ENCODE results near the gene LYZ.

LYZ gene

DNA sequence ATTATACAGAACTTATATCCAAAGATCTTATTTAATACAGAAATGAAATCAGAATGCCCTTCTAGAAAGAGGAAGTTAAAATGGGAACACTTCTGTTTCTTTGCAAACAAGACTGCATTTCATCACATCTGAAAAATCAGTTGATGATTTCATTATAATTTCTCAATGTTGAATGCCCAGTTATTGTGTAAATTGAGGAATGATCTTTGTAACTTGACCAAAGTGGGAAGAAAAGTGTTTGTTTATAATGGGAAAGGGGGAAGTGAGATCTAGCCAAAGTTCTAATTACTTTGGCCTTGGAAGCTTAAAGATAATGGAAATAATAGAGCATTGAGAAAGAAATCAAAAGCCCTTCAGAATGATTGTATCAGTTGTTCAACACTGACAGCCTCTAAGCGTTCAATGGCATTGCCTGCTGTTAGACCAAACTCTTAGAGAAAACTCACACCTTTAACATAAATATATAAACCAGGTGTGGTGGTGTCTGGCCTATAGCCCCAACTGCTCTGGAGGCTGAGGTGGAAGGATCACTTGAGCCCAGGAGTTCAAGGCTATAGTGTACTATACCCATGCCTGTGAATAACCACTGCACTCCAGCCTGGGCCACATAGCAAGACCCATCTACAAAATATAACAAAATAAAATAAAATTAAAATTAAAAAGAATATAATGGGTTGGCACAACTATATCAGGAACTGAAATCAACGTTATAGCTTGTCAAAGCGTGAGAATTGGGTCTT lies 9.9 kb upstream of the LYZ start:
- in situ Hi-C loops (cut with MboI; ENCODE audit: low sequenced_read_pairs), result no loop called here

DNA sequence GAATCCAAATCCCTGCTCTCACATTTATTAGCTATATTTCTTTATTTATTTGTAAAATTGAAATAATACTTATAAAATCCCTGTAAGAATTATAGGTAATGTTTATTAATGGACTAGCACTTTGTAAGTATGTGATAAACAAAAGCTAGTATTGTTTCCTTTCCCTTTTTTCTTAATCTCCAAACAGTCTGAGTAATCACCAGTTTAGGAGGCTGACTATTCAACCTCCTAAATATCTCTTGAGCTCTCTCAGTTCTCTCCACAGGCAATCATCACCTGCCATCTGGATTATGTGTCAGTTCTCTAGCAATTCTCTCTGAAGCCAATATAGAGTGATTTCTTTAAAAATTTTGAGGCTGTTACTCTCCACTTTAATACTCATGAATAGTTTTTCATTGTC lies 9.2 kb upstream of the LYZ start:
- in situ Hi-C loops (cut with MboI; ENCODE audit: low sequenced_read_pairs), result no loop called here

DNA sequence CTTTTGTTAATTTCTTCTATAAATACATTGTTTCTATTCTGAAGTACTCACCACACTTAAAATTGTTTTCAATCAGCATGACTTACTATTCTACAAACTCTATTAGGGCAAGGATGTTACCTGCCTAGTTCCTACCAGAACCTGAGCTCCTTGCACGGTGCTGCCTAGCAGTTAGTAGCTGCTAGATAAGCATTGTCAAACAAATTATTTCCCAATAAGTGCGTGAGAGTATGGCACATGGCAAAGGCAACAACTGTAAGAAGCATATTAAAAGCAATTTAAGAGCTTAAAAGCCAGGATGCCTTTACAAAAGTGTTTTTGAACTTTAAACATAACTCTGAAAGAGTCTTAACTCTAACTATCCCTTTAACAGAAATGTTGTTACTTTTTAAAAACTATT lies 8.2 kb upstream of the LYZ start:
- in situ Hi-C loops (cut with MboI; ENCODE audit: low sequenced_read_pairs), result no loop called here

DNA sequence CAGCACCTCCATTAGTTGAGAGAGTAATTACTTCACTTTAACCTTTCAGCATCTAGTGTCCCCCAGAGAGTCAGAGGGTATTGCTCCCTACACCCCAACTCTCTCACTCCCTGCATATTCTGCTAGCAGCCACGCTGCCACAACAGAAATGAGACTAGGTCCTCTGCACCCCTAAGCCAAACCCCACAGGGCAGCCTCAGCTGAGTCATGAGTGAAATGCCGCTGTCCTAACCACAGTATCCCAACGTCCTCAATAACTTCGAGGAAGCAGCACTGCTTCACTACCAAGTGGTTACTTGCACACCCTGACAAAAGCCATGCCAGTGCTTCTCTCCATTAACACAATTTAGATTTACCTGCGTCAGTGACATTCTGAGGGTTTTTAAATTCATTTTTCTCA lies 6.9 kb upstream of the LYZ start:
- in situ Hi-C loops (cut with MboI; ENCODE audit: low sequenced_read_pairs), result no loop called here

DNA sequence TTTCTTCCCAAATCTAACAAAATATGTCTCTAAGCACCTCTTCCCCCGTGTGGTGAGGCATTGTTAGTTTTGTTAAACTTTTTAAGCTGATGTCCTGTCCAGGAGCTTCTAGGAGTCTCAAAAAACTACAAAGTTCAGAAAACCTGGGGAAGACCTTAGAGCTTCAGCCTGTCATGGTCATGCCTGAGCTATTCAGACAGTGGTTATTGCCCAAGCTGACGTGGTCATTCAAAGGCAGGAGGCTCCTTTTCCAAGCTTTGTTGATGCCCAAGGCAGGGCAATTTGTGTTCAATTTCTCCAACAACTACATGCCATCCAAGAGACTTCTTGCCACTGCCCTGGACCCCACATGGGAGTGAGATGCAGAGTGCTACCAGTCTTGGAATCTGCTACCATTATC lies 5.8 kb upstream of the LYZ start:
- in situ Hi-C loops (cut with MboI; ENCODE audit: low sequenced_read_pairs), result no loop called here

DNA sequence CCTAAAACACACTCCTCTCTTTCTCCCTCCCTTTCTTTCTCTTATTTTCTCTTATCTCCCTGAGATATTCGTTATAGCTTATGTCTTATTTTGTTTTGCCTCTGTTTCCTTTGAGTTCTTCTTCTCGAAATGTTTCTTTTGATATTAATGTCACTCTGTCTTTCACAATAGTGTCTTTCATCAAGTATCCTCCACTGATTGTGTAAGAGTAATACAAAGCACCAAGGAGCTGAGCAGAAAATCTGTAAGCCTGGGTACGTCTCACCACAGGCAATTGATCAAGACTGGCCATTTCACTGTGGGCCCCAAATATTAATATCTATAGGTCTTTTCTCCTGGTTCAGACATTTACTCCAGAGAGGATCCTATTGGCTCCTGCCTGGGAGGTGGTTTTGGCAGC lies 4.8 kb upstream of the LYZ start:
- in situ Hi-C loops (cut with MboI; ENCODE audit: low sequenced_read_pairs), result no loop called here

DNA sequence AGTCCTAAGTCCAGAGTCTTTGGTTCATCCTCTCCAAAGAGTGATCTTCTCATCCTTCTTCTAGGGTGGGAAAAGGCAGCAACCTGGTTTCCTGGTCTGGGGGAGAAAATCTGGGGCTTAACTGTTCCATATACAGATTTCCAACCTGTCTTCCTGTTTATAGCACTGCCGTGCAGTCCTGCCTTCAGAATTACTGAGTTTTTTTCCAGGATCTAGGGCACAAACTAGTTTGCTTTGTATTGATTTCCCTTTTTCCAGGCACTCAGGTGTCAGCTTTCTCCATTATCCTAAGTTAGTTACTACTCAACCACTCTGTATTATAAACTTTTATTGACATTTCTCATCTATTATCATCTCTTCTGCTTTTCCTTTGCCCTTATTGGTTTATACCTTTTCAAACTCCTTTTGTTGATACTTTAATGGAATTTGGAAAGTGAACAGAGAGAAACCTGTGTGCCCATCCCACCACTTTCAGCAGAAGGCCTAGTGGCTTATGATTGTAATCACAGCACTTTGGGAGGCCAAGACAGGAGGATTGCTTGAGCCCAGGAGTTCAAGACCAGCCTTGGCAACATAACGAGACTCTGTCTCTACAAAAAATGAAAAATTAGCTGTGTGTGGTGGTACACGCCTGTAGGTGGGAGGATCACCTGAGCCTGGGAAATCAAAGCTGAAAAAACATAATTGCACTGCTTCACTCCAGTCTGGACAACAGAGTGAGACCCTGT lies 4.1 kb upstream of the LYZ start:
- in situ Hi-C loops (cut with MboI; ENCODE audit: low sequenced_read_pairs), result no loop called here

DNA sequence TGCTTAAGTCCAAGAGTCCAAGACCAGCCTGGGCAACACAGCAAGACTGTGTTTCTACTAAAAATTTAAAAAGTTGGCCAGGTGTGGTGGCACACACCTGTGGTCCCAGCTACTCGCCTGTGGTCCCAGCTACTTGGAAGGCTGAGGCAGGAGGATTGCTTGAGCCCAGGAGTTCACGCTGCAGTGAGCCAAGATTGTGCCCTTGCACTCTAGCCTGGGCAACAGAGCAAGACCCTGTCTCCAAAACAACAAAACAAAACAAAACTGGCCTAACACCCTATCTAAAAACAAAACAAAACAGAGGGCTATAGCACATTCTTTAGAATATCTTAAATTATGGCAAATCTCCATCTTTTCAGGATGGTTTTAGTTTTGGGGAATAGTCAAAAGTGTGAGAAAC lies 3.1 kb upstream of the LYZ start:
- in situ Hi-C loops (cut with MboI; ENCODE audit: low sequenced_read_pairs), result no loop called here

DNA sequence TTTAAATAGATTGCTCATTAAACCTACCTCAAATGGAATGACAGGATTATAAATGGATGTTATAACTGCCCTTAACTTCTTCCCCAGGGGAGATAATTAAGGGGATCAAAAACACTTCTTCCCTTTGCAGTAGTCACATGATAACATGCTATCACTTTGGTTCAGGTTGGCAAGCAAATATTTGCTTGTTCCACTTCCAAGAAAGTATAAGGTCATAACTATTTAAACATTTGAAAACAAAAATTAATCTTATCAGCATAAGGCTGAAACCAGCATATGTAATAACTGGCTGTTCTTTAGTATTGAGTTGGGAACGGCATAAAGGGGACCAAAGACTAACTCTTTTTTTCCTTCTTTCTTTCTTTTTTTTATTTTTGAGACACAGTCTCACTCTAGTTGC lies 2.4 kb upstream of the LYZ start:
- in situ Hi-C loops (cut with MboI; ENCODE audit: low sequenced_read_pairs), result no loop called here

DNA sequence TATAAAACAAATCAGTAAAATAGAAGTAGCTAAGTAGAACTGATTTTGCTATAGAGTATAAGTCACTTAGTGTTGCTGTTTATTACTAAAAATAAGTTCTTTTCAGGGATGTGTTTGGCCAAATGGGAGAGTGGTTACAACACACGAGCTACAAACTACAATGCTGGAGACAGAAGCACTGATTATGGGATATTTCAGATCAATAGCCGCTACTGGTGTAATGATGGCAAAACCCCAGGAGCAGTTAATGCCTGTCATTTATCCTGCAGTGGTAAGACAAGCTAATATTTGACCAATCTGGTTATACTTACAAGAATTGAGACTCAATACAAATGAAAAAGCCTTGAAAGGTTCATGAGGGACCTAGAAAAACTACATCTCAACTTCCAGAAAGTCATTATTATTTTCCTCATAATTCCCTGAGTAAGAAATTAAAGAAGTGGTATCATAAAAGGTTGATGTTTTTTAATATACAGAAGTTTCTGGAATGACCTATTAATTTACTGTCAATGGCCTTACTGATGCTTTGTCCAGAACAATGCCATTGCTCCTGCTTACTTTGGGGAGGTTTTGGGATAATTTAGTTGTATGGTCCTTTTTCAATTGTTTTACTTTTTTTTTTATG lies 1.9 kb downstream of the LYZ start:
- in situ Hi-C loops (cut with MboI; ENCODE audit: low sequenced_read_pairs), result no loop called here

DNA sequence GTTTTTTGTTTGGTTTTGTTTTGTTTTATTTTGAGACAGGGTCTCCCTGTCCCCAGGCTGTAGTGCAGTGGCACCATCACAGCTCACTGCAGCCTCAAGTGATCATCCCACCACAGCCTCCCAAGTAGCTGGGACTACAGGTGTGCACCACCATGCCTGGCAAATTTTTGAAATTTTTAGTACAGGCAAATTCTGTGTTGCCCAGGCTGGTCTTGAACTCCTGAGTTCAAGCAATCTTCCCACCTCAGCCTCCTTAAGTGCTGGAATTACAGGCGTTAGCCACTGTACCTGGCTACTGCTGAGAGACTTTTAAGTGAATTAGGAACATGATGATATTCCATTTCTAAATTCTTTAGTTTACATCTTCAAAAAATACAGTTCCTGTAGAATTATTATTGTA lies 2.6 kb downstream of the LYZ start:
- in situ Hi-C loops (cut with MboI; ENCODE audit: low sequenced_read_pairs), result no loop called here

DNA sequence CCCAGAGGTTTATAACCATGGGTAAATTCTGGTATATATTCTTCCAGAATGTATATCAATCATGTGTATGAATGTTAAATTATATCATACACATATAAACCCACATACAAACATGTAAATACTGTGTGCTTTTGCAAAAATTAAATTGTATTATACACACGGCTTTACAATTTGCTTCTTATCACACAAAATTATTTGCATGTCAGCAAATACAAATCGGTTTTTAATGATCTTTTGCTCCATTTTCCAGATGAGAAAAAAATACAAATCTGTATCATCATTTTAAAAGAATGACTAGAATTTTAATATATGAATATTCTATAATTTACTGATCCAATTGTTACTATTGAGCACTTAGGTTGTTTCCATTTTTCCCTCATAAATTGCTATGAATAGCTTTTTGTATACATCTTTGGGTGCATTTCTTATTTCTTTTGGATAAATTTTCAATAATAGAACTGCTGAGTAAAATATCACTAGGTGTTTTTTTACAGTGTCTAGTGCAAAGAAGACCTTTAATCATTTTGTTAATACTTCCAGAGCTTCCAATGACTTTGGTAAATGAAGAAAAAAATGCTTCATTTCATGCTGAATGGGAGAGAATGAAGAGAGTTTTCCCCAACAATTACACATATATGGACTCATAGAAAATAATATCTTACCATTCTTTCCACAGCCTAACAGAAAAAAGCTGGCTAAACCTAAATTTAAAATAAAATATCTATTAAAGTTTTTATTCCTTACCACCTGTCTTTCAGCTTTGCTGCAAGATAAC lies 3.5 kb downstream of the LYZ start:
- in situ Hi-C loops (cut with MboI; ENCODE audit: low sequenced_read_pairs), result no loop called here

DNA sequence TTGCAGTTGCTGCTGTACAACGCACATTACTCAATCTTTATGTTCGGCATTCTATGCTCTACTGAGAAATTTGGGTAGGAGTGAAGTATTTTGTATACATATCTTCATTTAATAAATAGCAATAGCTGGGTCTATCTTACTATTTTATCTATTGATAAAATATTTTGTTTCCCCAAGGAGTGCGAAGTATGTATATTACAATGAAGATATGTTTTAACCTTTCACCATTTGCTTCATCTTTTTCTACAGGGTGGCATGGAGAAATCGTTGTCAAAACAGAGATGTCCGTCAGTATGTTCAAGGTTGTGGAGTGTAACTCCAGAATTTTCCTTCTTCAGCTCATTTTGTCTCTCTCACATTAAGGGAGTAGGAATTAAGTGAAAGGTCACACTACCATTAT lies 4.7 kb downstream of the LYZ start:
- in situ Hi-C loops (cut with MboI; ENCODE audit: low sequenced_read_pairs), result no loop called here

DNA sequence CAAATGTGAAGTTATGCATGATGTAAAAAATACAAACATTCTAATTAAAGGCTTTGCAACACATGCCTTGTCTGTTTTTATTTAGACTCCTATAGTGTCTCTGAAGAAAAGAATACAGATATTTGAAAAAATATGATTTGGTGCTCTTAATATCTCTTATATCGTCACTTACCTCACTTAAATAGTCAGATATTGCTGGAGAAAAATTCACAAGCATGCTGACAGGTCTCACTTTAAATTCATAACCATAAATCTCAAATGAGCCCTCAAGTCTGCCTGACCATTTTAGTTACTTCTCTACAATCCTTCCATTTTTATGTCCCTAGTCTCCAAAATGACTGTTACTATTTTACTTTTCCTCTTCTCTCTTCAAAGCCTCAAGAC lies 6.0 kb downstream of the LYZ start:
- in situ Hi-C loops (cut with MboI; ENCODE audit: low sequenced_read_pairs), result no loop called here

DNA sequence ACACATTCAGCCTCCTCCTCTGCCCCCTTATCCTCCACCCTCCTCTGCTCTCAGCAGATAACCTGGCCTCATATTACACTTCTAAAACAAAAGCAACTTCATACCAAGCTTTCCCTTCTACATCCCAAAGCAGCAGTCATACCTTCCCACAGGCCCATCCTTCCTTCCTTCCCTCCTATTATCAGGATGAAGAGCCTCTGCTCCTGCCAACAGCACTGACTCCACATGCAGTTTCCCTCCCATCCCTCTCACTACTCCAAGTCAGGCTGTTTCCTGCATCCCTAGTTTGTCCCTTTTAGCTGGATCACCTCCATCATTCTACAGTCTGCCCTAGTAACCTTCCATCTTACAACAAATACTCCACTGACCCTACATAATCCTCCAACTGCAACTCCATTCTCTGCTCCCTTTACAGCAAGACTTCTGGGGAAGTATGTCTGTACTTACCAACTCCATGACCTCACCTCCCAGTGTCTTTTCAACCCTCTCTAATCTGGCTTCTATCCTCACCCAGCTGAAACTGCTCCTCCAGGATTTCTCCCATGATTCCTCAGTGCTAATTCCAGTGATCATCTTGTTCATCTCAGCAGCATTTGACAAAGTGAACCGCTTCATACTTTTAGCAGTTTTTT lies 6.5 kb downstream of the LYZ start:
- in situ Hi-C loops (cut with MboI; ENCODE audit: low sequenced_read_pairs), result no loop called here

DNA sequence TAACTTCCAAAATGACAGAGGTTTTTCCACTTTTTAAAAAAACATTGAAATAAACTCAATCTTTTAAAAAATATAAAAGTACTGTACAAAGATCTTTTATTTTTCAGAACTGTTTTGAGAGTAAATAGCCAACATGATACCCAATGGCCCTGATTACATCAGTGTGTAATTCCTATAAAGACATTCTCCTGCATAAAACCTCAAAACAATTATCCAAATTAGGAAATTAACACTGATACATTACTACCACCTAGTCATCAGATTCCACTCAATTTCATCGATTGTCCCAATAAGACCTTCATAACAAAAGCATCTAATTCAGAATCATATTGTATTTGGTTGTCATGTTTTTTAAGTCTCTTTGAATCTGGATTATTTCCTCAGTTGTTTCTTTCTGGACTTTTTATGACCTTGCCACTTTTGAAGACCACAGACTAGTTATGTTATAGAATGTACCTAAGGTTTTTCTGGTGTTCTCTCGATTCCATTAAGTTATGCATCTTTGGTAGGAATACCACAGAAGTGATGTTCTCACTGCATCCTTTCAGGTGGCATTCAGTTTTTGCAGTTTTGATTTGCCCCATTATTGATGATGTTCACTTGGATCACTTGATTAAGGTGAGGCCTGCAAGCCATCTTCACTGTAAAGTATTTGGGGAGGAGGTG lies 7.3 kb downstream of the LYZ start:
- in situ Hi-C loops (cut with MboI; ENCODE audit: low sequenced_read_pairs), result no loop called here

DNA sequence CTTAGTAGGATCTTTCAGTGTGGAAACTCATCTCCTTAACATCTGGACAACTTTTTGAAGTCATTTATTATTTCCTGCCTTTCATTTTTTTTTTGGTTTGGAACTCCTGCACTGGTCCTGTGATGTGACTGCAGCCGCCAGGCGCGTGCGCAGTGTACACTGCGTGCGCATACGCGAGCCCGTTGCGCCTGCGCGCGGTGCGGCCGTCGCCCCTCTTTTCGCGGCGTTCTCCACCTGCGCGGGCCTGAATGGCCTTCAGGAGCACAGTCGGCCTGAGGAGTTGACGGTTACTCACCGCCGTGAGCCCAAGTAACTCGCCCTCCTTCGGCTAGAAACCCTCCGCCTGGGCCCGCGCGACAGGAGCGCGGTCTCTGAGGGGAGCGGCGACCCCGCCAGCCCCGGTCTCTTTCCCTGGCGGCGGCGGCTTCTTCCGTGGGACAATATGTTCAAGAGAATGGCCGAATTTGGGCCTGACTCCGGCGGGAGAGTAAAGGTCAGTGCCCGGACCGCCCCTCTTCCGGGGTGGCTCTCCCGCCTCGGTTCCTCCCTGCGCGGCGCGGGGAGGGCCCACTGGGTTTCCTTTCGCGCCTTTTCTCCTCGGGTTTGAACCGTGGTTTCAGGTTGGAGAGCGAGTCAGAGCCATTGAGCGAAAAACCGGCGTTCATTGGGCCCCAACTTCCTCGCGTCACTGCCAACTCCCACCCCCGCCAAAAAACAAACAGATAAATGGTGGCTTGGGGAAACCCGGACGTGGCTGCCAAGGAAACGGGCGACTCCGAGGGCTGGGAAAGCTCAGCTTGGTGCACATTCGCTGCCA lies 11.6 kb downstream of the LYZ start, which contains the start of gene YEATS4:
Gene YEATS4 (plus strand): TSS at position 213 of the 817 bp plus-strand sequence. CDS start 230 bp downstream, at position 443.
- in situ Hi-C loops (cut with MboI; ENCODE audit: low sequenced_read_pairs), result no loop called here

DNA sequence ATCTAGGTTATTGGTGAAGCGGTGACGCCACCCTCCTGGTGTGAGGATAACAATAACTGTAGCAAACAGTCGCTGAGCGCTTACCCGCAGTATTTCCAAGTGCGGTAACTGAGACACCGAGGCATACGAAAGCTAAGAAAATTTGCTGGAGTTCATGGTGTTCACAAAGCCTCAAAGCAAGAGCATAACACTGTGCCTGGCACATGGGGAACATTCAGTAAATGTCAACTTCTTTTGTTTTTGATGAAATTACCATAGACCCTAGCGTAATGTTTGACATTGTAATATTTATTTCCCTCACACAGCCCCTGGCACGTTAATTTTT lies 12.1 kb downstream of the LYZ start:
- in situ Hi-C loops (cut with MboI; ENCODE audit: low sequenced_read_pairs), result no loop called here

DNA sequence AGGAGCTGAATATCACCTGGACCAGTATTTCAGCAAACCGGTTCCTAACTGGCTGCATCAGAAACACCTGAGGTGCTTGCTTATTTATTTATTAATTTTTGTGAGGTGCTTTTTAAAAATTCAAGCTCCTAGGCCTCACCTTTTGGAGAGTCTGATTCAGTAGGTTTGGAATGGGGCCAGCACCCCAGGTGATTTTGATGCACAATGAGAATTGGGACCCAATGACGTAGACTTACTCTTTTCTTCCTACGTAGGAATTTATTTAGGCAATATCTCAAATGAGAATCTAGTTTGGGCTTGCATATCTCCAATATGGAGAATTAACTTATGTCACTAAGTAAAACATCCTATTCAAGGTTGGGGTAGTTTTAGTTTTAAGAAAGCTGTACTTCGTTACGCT lies 18.6 kb downstream of the LYZ start:
- in situ Hi-C loops (cut with MboI; ENCODE audit: low sequenced_read_pairs), result no loop called here

DNA sequence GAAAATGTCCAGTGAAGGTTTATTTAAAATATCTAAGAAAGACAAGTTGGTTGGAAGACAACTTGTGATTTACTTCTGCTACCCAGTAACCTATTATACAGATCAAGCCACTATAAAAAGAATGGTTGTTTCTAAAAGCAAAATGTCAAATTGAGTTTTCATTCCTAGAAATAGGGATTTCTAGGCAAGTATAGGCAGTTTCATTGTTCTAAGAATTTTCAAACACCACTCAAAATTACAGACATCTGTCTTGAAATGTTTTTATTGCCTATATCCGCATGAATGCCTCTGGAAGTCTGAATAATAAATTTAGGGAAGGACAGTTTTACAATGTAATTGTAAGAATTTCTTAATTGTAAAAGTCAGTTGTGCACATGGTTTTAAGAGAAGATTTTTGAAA lies 20.0 kb downstream of the LYZ start:
- in situ Hi-C loops (cut with MboI; ENCODE audit: low sequenced_read_pairs), result no loop called here

Measured in HL-60/S4 treated with retinoic acid at 250 ng/mL for 4 days and 3 days (cell line).